ENCODE measurements around the gene SDK1. TPM values are rescaled to one million over a fixed set of nuclear protein-coding genes. Genes with fewer than 3 reads are reported as not detected.
A peak's percentile ranks its signal among the peaks of the same experiment; 100 is the strongest.

SDK1 gene
- total RNA-seq, 2 experiments from 2014 or later = 0.19 to 0.36 TPM

DNA sequence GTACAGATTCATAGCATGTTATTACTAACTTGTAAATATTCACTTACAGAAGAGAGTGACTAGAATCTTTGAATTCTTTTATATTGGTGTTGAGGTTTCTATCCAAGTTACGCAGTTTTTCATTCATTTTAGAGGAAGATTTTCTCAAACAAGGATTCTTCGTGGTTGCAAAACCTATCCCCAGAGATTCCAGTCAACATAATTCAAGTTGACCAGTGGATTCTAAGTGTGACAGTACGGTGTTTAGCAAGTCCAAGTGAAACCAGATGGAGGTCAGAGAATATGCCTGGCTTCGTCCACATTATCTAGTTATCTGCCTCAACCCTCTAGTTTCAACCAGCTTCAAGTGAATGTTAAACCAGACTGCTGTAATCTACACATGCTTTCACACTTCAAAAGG, 131.9 kb downstream of the SDK1 start:
- H3K36me3 ChIP-seq (ENCODE audit: insufficient read depth, low read length) = no peaks in the 10 kb centered on the region
- no peaks in the 10 kb centered on the region for H3K4me1 ChIP-seq (ENCODE audit: insufficient read depth, low read length, poor library complexity, severe bottlenecking)
- no peak overlapping the region for H2AFZ ChIP-seq (ENCODE audit: low read length)
- no peaks in the 10 kb centered on the region for H3K9me3 ChIP-seq (ENCODE audit: low read length)
- no peak for TF ChIP-seq EZH2phosphoT487 (IDR thresholded peaks at IDR 0.05; ENCODE audit: borderline replicate concordance, low read depth, low read length)
- TF ChIP-seq, protein P1, sequence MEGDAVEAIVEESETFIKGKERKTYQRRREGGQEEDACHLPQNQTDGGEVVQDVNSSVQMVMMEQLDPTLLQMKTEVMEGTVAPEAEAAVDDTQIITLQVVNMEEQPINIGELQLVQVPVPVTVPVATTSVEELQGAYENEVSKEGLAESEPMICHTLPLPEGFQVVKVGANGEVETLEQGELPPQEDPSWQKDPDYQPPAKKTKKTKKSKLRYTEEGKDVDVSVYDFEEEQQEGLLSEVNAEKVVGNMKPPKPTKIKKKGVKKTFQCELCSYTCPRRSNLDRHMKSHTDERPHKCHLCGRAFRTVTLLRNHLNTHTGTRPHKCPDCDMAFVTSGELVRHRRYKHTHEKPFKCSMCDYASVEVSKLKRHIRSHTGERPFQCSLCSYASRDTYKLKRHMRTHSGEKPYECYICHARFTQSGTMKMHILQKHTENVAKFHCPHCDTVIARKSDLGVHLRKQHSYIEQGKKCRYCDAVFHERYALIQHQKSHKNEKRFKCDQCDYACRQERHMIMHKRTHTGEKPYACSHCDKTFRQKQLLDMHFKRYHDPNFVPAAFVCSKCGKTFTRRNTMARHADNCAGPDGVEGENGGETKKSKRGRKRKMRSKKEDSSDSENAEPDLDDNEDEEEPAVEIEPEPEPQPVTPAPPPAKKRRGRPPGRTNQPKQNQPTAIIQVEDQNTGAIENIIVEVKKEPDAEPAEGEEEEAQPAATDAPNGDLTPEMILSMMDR (conservative IDR thresholded peaks at IDR 0.05; ENCODE audit: low read length) = no peak
- H3K9me2 ChIP-seq (ENCODE audit: insufficient read depth, low read length) = no peaks in the 10 kb centered on the region
- no TSS peak for BruUV-seq (replicated peaks)
- POLR2A ChIA-PET = interaction anchor here (0.6 kb wide), 1 partner anchor 22 kb away, joined by 6 read pairs; no protein-coding TSS in a partner anchor
- no peaks in the 10 kb centered on the region for H4K20me1 ChIP-seq (ENCODE audit: insufficient read depth, low read length)
- H3K79me2 ChIP-seq (ENCODE audit: insufficient read depth, low read depth, low read length) = no peaks in the 10 kb centered on the region
- no peak overlapping the region for H3K4me3 ChIP-seq (ENCODE audit: low read depth, low read length, poor library complexity, severe bottlenecking)
- intact Hi-C loops (cut with micrococcal nuclease; ENCODE audit: unreplicated experiment) = no loop called here
- H3K4me2 ChIP-seq (ENCODE audit: low read length) = no peak overlapping the region
- no peak for DNase-seq (ENCODE audit: low spot score)
- CTCF ChIA-PET (ENCODE audit: unreplicated experiment) = no interaction called here
- H3K27ac ChIP-seq (ENCODE audit: low read depth, low read length, poor library complexity, severe bottlenecking) = no peak overlapping the region

DNA sequence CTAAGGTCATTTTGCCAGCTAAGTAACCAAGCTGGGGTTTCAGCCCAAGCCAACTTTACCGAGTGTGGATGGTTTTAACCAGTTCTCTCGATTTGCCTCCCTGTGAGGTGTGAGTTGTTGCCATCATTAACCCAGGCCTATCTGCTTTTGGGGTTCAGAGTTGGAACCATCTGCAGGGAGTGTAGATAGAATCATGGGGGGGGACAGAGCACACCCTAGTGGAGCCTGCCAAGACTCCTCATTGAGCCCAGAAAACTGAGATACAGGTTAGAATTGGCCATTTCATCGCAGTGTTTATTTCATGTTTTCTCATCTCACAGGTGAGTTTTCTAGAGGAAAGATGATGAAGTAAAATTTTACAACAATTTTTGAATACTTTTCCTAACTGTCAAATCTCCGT, 133.6 kb downstream of the SDK1 start:
- intact Hi-C loops (cut with micrococcal nuclease; ENCODE audit: unreplicated experiment) = no loop called here
- no peaks in the 10 kb centered on the region for H3K79me2 ChIP-seq (ENCODE audit: insufficient read depth, low read depth, low read length)
- POLR2A ChIA-PET = interaction anchor here (0.6 kb wide), 1 partner anchor 1560 kb away, joined by 3 read pairs; no protein-coding TSS in a partner anchor
- H3K36me3 ChIP-seq (ENCODE audit: insufficient read depth, low read length) = no peaks in the 10 kb centered on the region
- TF ChIP-seq, protein P1 (conservative IDR thresholded peaks at IDR 0.05; ENCODE audit: low read length) = peak; percentile 25; the same call in 1 of the 2 replicates
- no peak for TF ChIP-seq EZH2phosphoT487 (IDR thresholded peaks at IDR 0.05; ENCODE audit: borderline replicate concordance, low read depth, low read length)
- H3K4me3 ChIP-seq (ENCODE audit: low read depth, low read length, poor library complexity, severe bottlenecking) = no peak overlapping the region
- H3K9me3 ChIP-seq (ENCODE audit: low read length) = no peaks in the 10 kb centered on the region
- CTCF ChIA-PET (ENCODE audit: unreplicated experiment) = no interaction called here
- DNase-seq (ENCODE audit: low spot score) = no peak
- H4K20me1 ChIP-seq (ENCODE audit: insufficient read depth, low read length) = no peaks in the 10 kb centered on the region
- no peak overlapping the region for H3K27ac ChIP-seq (ENCODE audit: low read depth, low read length, poor library complexity, severe bottlenecking)
- H3K4me1 ChIP-seq (ENCODE audit: insufficient read depth, low read length, poor library complexity, severe bottlenecking) = no peaks in the 10 kb centered on the region
- no peak overlapping the region for H2AFZ ChIP-seq (ENCODE audit: low read length)
- no peak overlapping the region for H3K4me2 ChIP-seq (ENCODE audit: low read length)
- no peaks in the 10 kb centered on the region for H3K9me2 ChIP-seq (ENCODE audit: insufficient read depth, low read length)
- no TSS peak for BruUV-seq (replicated peaks)

DNA sequence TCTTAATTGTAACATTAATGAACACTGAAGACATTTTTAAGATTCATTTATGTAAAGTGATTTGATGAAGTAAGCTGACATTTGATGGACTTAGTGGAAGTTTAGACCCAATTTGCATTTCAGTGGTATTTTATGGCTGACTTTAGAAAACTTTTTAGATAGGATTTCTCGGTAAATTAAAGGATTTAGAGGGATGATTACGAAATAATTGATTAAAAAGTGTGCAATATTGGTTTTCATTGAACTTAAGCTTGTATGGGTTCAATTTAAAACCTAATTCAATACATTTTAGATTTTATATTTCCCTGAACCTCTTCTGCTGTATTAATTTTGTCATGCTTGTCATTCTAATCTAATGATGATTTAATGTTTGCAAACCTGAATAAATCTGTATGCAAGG, 135.1 kb downstream of the SDK1 start:
- no TSS peak for BruUV-seq (replicated peaks)
- POLR2A ChIA-PET = no interaction called here

More for the DNA sequence above, 135.1 kb downstream of the SDK1 start:
- Histone ChIP-seq H3K4me1 (ENCODE audit: insufficient read depth, low read length, poor library complexity, severe bottlenecking) (no peaks in the 10 kb centered on the region), H3K9me2 (ENCODE audit: insufficient read depth, low read length) (no peaks in the 10 kb centered on the region), H3K79me2 (ENCODE audit: insufficient read depth, low read depth, low read length) (no peaks in the 10 kb centered on the region), H2AFZ (ENCODE audit: low read length) (no peak overlapping the region), H3K27ac (ENCODE audit: low read depth, low read length, poor library complexity, severe bottlenecking) (no peak overlapping the region), H3K36me3 (ENCODE audit: insufficient read depth, low read length) (no peaks in the 10 kb centered on the region), H3K9me3 (ENCODE audit: low read length) (no peaks in the 10 kb centered on the region), H3K4me3 (ENCODE audit: low read depth, low read length, poor library complexity, severe bottlenecking) (no peak overlapping the region), H4K20me1 (ENCODE audit: insufficient read depth, low read length) (no peaks in the 10 kb centered on the region), H3K4me2 (ENCODE audit: low read length) (no peak overlapping the region)
- CTCF ChIA-PET (ENCODE audit: unreplicated experiment) = no interaction called here
- DNase-seq (ENCODE audit: low spot score) = no peak
- intact Hi-C loops (cut with micrococcal nuclease; ENCODE audit: unreplicated experiment) = no loop called here
- TF ChIP-seq, protein P1 (conservative IDR thresholded peaks at IDR 0.05; ENCODE audit: low read length) = no peak
- TF ChIP-seq EZH2phosphoT487 (IDR thresholded peaks at IDR 0.05; ENCODE audit: borderline replicate concordance, low read depth, low read length) = no peak

Measured in OCI-LY7 (cell line).